ENCODE data around the gene SH3RF3. TPM values are rescaled to one million over a fixed set of nuclear protein-coding genes. Genes with fewer than 3 reads are reported as not detected.

The SH3RF3 gene
- total RNA-seq, 2 experiments from 2014 or later: 0.25 to 0.44 TPM

- ChIA-PET POLR2A (no interaction called here), CTCF (no interaction called here)
Measured at GRCh38 chr2:109352056-109352897, 223.3 kb downstream of the SH3RF3 start.

GRCh38 chr2:109352898-109353689, 224.1 kb downstream of the SH3RF3 start:
- CTCF ChIA-PET: no interaction called here
- POLR2A ChIA-PET: no interaction called here

- ChIA-PET CTCF (no interaction called here), POLR2A (no interaction called here)
Measured at GRCh38 chr2:109353806-109354745, 225.1 kb downstream of the SH3RF3 start.

DNA sequence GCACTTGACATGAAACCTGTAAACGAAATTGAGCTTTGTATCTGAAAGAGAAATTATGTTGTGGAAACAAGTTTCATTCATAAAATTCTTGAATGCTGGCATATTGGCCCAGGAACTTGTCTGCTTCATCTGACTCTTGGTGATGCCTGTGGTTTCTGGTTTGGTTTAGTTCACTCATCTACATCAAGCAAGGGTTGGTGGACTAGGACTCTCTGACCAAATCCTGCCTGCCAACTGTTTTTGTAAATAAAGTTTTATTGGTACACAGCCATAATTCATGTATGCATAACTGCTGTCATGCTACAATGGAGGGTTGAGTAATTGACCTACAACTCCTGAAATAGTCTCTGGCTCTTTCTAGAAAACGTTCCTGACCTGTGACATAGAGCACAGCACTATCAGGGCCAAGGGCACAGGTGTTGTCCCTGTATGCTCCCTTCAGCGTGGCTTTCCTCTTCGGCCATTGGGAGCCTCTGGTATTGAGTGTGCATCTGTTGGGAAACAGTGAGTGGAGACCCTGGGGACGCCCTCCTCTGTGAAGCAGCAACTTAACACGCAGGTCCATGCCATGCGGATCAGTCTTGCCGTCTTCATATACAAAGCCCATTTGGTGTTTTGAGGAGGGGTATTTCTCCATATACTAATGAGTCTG, 226.3 kb downstream of the SH3RF3 start:
- ChIA-PET POLR2A (no interaction called here), CTCF (no interaction called here)

- ChIA-PET POLR2A (no interaction called here), CTCF (no interaction called here)
Measured at GRCh38 chr2:109356324-109357035, 227.5 kb downstream of the SH3RF3 start.

GRCh38 chr2:109364217-109364616, 235.2 kb downstream of the SH3RF3 start:
- ChIA-PET CTCF (no interaction called here), POLR2A (no interaction called here)

GRCh38 chr2:109365131-109365530, 236.1 kb downstream of the SH3RF3 start:
- ChIA-PET POLR2A (no interaction called here), CTCF (no interaction called here)

GRCh38 chr2:109367683-109368082, 238.7 kb downstream of the SH3RF3 start:
- CTCF ChIA-PET: no interaction called here
- POLR2A ChIA-PET: no interaction called here

DNA sequence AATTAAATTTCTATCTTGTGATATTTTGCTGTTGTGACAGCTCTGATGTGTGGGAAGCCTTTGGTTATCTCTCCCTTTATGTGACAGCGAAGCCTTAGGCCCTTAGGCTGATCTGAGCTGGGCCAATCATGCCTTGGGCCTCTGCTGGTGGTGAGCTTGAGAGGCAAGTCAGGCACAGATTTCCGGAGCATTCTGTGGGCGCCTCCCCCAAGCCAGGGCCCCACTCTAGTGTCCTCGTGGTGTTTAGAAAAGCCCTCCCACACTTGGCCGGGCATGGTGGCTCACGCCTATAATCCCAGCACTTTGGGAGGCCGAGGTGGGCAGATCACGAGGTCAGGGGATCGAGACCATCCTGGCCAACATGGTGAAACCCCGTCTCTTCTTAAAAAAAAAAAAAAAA, 239.8 kb downstream of the SH3RF3 start:
- POLR2A ChIA-PET: no interaction called here
- CTCF ChIA-PET: no interaction called here

GRCh38 chr2:109369671-109370191, 240.7 kb downstream of the SH3RF3 start:
- CTCF ChIA-PET: no interaction called here
- POLR2A ChIA-PET: no interaction called here

- CTCF ChIA-PET: no interaction called here
Measured at GRCh38 chr2:109370399-109371035, 241.5 kb downstream of the SH3RF3 start.

DNA sequence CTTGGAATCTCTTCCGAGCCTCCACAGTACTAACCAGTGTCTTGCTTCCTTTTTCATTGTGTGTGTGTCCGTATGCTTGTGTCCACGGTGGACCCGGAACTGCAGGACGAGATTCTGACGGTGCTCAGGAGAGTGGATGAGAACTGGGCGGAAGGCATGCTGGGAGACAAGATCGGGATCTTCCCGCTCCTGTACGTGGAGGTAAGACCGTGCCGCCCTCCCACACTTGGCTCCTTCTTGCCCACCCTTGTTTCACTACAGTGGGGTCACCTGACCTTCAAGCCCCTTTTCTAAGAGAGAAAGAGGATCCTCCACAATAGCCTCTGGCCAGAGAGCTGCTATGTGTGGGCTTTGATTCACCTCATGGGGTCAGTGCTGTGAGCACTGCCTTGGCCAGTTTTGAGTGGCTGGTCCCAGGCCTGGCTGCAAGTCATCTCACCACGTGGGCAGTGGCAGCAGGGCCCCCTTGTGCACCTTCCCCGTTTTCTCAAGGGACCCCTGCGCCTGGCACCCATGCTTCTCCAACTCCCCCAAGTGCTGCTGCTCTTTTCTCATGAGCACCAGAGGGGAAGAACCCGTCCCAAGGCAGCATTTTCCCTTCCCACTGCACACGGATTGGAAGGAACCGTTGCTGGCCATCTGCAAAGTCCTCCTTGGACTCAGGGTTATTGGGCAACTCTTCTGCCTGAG, 242.6 kb downstream of the SH3RF3 start:
- ChIA-PET CTCF (interaction anchor here (0.5 kb wide), 1 partner anchor 153 kb away, joined by 3 read pairs; no protein-coding TSS in a partner anchor), POLR2A (no interaction called here)

More at GRCh38 chr2:109370399-109371035, 241.5 kb downstream of the SH3RF3 start:
- POLR2A ChIA-PET: no interaction called here

GRCh38 chr2:109372171-109372568, 243.2 kb downstream of the SH3RF3 start:
- ChIA-PET POLR2A (no interaction called here), CTCF (no interaction called here)

DNA sequence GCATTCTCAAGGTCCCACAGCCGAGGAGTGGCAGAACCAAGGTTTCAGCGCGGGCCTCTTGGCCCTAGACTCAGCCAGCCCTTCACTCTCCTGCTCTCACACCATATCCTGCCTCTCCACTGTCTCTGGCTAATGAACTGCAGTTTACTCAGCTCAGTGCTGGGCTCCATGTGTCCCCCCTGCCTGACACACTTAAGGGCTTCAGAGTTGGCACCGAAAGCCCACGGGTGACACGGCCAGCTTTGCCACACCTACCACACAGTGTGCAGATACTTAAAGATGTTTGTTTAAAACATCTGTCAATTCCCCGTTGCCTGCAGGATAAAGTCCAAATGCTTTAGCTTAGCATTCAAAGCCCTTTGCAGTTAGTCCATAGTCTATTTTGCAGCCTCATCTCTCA, 243.6 kb downstream of the SH3RF3 start:
- POLR2A ChIA-PET: no interaction called here
- CTCF ChIA-PET: no interaction called here

DNA sequence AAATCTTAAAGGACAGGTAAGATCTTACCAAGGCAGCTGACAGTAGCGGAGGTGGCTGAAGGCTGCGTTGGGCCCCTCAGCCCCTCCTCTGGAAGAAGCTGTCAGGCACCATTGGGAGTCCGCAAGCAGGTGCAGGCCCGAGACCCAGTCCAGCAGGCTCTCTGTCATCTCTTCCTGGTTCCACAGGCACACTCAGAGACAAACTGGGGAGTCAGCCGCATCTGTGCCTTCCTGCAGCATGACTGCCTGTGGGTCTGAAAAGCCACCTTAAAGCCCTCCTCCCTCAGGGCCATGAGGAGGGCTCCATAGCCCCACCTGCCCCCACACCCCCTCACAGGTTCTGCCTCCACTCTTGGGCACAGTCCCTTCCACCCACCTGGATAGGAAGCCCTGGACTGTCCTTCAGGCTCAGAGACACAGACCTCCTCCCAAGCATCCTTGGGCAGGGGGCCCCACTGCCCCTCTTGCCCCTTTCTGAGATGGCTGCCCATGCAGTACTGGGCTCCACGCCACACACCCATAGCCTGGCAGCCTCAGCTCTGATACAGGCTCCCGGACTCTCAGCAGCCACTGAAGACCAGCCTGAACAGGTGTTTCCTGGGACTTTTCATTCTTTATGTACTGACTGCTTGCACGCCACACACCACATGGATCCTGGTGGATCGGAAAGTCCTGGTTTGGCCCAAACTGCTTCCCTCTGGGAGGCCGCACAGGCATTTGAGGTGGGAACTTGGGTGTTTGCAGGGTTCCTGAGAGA, 245.0 kb downstream of the SH3RF3 start:
- POLR2A ChIA-PET: no interaction called here
- CTCF ChIA-PET: no interaction called here

- ChIA-PET CTCF (no interaction called here), POLR2A (no interaction called here)
Measured at GRCh38 chr2:109374548-109375130, 245.6 kb downstream of the SH3RF3 start.

GRCh38 chr2:109375131-109375561, 246.1 kb downstream of the SH3RF3 start:
- CTCF ChIA-PET: no interaction called here
- POLR2A ChIA-PET: no interaction called here

All from activated CD8-positive, alpha-beta memory T cell treated with anti-CD3 and anti-CD28 coated beads for 36 hours (primary cell).